ENCODE data around the gene CACNA1D. TPM values are rescaled to one million over a fixed set of nuclear protein-coding genes. Genes with fewer than 3 reads are reported as not detected.

CACNA1D gene
- total and polyA plus RNA-seq, 9 of the 15 experiments (the other 6 are each of a cell fraction or from before 2014, with no cell fraction given): 0.29 TPM; not detected in 8

DNA sequence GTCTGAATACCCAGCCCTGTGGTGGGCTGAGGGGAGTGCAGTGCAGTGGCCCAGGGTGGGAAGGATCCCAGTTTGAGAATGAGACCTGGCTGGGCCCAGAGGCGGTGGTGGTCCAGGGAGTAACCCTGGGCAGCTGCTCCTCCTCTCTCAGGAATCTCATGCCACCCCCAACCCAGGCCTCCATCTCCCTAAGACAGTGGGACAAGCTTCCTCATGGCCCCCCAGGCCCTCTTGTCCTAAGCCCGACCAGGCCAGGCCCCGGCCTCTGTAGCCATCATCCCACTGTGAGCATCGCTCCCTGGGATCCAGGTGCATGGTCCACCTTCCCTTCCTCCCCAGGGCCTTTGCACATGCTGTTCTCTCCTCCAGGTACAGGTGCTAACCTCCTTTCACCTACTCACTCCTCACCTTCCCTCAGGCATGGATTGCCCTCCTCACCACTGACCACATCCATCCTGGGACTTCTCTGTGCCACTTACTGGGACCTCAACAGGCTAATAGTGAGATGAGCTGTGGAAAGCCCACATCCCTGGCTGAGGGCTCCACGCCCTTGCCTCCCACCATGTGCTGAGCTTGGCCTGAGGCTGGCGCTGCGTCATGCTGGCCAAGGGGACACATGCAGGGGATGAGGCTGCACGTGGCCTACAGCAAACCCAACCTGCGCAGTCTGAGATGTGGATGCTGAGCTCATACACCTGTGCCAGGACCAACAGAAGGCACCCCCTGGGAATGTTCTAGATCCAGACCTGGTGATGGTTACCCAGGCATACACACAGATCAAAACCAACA, 341.9 kb downstream of the CACNA1D start (continued):
- TF ChIP-seq KDM4B (IDR thresholded peaks at IDR 0.05; ENCODE audit: borderline replicate concordance in 2 of 2, low read depth in 1 of 2) (no peak), ZNF282 (CRISPR knock-in tag; IDR thresholded peaks at IDR 0.05) (no peak), ZNF431 (CRISPR knock-in tag; IDR thresholded peaks at IDR 0.05) (no peak), ARID2 (IDR thresholded peaks at IDR 0.05) (no peak), NONO (IDR thresholded peaks at IDR 0.05; ENCODE audit: low read depth in 2 of 2, low read length in 1 of 2) (no peak), HNRNPK (IDR thresholded peaks at IDR 0.05; ENCODE audit: low read depth, low read length, poor library complexity, severe bottlenecking) (no peak), KLF16 (IDR thresholded peaks at IDR 0.05) (no peak)

DNA sequence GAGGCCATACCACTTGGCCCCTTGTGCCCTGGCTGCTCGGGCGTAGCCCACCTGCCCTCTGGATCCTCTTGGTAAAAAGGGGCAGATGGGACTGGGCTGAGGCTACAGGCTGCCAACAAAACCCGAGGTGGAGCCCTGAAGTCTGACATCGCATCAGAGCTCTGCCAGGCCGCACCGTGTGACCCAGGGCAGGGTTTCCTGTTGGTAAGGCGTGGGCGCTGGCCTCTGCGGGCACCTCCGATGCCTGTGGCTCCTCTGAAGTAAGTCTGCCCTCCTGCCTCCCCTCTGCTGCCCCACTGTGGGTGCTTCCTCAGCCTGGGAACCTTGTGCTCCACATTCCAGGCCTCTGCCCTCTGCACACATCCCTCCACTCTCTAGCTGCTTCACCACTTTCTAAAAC, 342.9 kb downstream of the CACNA1D start:
- FAIRE-seq (no peak), ATAC-seq (no peak), DNase-seq (ENCODE audit: extremely low read depth in 1 of 4, low spot score in 3 of 4) (no peak)
- no peak overlapping the region for H3K4me3 ChIP-seq
- H3K27me3 ChIP-seq (ENCODE audit: control insufficient read depth in 2 of 2, insufficient read depth in 2 of 2, low read length in 2 of 2): peaks cover 0 to under 1% of the 10 kb centered on the region in 2 experiments; a peak in 2 of 5 replicates
- H3K4me2 ChIP-seq (ENCODE audit: insufficient read depth, low read length): no peak overlapping the region
- H3K9ac ChIP-seq (ENCODE audit: insufficient read depth in 1 of 2, low read depth in 2 of 2, low read length in 2 of 2): no peak overlapping the region
- no TSS peak for BruUV-seq (replicated peaks)
- intact Hi-C loops (cut with micrococcal nuclease): no loop called here
- 20% methylated on average over 5 of the region's 10 CpGs for WGBS (ENCODE audit: insufficient coverage, low coverage, missing lambda C conversion rate)
- POLR2A ChIA-PET: no interaction called here
- H3K36me3 ChIP-seq (ENCODE audit: control insufficient read depth, insufficient read depth, low read length): no peaks in the 10 kb centered on the region
- no peaks in the 10 kb centered on the region for H3K9me1 ChIP-seq (ENCODE audit: control insufficient read depth, insufficient read depth, low read length)
- in situ Hi-C loops (cut with MboI): no loop called here
- no peaks in the 10 kb centered on the region for H4K20me1 ChIP-seq (replicated peaks; ENCODE audit: control insufficient read depth, insufficient read depth, low read length)
- CTCF ChIA-PET (ENCODE audit: low intra/inter-chr PET ratio): no interaction called here
- H3K27ac ChIP-seq (ENCODE audit: extremely low read depth, low read depth, low read length): no peak overlapping the region
- no peaks in the 10 kb centered on the region for H3K4me1 ChIP-seq (replicated peaks in 1 of 2; ENCODE audit: control insufficient read depth in 2 of 2, insufficient read depth in 2 of 2, low read length in 2 of 2)
- no peaks in the 10 kb centered on the region for H3K9me3 ChIP-seq (replicated peaks; ENCODE audit: control insufficient read depth, insufficient read depth, low read depth, low read length)
- TF ChIP-seq ZNF217 (CRISPR knock-in tag; IDR thresholded peaks at IDR 0.05): no peak
- TF ChIP-seq ZEB2 (IDR thresholded peaks at IDR 0.05): no peak
- no peak for TF ChIP-seq PTTG1 (tag; IDR thresholded peaks at IDR 0.05; ENCODE audit: low read depth)
- no peak for TF ChIP-seq ZFPM2 (CRISPR knock-in tag; IDR thresholded peaks at IDR 0.05)
- TF ChIP-seq ZNF197 (CRISPR knock-in tag; IDR thresholded peaks at IDR 0.05; ENCODE audit: low read depth): no peak
- no peak overlapping the region for H2AFZ ChIP-seq (ENCODE audit: low read depth, low read length)
- no peaks in the 10 kb centered on the region for H3K79me2 ChIP-seq (ENCODE audit: control insufficient read depth, insufficient read depth, low read length)

All from K562 (cell line).